ENCODE results near the gene IFI6.

The IFI6 gene

DNA sequence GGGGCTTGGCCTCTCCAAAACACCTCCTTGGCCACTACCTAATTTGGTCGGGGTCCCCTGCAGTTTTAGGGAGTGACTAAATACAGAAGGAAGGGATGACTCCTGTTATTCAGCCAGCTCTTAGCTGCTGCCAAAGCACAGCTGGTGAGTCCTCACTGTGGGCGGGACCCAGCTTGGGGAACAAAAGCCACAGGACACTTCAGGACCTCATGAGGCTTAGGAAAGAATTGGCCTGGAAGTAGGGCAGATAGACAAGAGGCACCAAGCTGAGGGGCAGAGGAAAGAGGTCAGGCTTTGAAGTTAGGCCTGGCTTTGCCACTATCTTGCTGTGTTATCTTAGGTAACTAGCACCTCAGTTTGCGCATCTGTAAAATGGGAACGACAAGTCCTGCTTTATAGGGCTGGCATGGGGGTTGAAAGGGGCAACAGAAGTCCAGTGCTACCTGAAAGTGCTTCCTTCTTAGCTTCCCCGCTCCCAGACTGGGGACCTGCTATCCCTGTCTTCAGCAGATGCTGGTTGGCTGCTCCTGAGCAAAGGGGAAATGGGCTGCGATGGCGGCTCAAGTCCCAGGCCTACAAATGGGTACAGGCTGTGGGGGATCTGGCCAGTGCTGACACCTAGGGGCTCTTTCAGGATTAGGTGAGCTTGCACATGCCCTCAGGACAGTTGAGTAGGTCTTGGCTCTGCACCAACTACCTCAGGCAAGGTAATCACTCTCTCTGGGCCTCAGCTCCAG is 15.7 kb downstream of the IFI6 start:
- no peak overlapping the region for H3K4me3 ChIP-seq (ENCODE audit: low read depth, low read length)
- TF ChIP-seq, protein P1, sequence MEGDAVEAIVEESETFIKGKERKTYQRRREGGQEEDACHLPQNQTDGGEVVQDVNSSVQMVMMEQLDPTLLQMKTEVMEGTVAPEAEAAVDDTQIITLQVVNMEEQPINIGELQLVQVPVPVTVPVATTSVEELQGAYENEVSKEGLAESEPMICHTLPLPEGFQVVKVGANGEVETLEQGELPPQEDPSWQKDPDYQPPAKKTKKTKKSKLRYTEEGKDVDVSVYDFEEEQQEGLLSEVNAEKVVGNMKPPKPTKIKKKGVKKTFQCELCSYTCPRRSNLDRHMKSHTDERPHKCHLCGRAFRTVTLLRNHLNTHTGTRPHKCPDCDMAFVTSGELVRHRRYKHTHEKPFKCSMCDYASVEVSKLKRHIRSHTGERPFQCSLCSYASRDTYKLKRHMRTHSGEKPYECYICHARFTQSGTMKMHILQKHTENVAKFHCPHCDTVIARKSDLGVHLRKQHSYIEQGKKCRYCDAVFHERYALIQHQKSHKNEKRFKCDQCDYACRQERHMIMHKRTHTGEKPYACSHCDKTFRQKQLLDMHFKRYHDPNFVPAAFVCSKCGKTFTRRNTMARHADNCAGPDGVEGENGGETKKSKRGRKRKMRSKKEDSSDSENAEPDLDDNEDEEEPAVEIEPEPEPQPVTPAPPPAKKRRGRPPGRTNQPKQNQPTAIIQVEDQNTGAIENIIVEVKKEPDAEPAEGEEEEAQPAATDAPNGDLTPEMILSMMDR (IDR thresholded peaks at IDR 0.05; ENCODE audit: borderline replicate concordance, insufficient read depth, low read depth, low read length), result peak; percentile 26; the same call in 1 of the 2 replicates

DNA sequence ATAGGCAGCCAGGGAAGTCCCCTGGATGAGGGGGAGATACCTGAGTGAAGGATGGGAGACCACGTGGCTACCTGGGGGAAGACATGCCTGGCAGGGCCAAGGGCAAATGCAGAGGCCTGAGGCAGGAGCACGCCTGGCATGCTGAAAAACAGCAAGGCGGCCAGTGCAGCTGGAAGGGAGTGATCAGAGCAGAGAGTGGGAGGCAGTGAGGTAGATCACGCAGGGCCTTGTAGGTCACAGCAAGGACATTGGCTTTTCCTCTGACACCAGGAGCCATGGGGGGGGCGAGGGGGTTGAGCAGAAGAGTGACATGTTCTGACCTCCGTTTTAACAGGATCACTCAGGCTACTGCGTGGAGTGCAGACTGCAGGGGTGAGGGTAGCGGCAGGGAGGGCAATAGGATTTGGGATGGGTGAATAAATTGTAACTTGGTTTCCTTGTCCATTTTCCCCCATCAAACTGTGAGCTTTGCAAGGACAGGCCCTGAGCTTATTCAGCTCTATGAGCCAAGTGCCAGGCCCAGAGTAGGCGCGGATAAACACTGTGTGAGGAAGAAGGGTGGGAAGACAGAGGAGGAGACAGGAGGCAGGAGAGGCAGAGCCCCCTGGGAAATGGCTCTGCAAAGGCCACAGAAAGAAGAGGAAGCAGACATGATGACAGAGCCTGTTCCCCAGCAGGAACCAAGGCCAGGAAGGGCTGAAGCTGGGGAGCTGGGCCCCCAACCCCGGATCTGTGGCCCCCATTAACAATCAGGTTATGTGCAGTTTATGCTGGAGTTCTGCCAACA is 16.6 kb downstream of the IFI6 start:
- TF ChIP-seq, protein P1 (IDR thresholded peaks at IDR 0.05; ENCODE audit: borderline replicate concordance, insufficient read depth, low read depth, low read length), result no peak

DNA sequence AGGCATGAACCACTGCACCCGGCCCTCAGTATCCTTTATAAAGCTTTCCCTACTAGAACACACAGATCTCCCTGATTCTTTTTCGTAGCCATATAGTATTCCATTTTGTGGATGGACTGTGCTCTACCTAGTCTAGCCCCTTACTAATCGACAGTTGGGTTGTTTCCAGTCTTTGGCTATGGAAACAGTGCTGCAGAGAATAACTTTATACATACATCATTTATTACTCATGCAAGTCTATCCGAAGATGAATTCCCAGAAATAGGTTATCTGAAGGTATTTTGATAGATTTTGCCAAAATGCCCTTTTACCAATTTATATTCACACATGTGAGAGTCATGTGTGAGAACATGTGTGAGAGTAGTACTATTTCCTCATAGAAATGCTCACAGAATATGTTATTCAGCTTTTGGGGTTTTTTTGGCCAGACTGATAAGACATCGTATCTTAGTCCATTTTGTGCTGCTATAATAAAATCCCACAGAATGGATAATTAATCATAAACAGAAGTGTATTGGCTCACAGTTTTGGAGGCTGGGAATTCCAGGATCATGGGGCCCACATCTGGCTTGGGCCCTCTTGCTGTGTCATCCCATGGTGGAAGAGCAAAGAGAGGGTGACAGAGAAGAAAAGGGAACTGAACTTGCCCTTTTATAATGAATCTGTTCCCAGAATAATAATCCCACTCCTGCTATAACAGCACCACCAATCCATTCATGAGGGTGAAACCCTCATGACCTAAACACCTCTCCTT is 19.7 kb downstream of the IFI6 start:
- H3K4me3 ChIP-seq (ENCODE audit: low read depth, low read length), result no peak overlapping the region
- TF ChIP-seq, protein P1 (IDR thresholded peaks at IDR 0.05; ENCODE audit: borderline replicate concordance, insufficient read depth, low read depth, low read length), result no peak

More for the DNA sequence above, 16.6 kb downstream of the IFI6 start:
- no peak overlapping the region for H3K4me3 ChIP-seq (ENCODE audit: low read depth, low read length)

DNA sequence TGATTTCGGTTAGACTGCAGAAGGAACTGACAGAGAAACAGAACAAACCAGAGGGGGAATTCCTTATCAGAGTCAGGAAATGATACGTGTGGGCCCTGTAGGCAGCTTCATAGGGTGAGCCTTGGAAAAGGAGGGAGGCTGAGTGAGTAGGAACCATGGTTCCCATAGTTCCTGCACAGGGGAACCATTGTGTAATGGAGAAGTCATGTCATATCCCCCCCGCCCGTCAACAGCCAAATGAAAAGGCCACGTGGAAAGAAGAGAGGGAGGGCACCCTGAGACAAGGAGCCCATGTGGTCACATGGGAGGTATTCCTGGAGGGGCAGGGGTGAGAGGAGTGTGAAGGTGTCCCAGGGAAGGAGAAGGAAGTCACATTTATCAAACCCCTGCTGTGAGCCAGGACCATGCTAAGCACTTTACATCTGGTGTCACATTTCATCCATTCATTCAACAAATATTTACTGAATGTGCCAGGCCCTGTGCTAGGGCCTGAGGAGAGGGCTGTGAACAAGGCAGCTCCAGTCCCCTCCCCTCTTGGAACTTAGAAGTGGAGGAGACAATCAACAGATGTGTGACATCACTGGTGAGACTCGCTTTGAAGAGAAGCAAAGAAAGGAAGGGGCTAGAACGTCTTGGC is 21.3 kb downstream of the IFI6 start:
- TF ChIP-seq, protein P1 (IDR thresholded peaks at IDR 0.05; ENCODE audit: borderline replicate concordance, insufficient read depth, low read depth, low read length), result no peak
- no peak overlapping the region for H3K4me3 ChIP-seq (ENCODE audit: low read depth, low read length)

DNA sequence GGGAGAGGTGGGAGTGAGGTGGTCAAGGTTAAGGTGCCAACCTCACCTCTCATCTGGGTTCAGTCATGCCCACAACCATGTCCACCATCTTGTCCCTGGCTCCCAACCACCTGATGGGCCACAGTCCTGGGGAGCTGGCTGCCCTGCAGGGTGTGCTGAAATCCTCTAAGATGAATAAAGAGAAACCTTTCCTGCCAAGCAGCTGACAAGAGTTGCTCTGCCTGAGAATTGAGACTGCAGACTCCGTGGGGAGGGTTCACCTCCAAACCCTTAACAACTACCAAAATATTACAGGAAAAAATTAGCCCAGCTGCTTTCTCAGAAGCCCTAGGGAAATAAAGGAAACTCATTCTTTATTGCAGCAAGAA is 21.8 kb downstream of the IFI6 start:
- no peak overlapping the region for H3K4me3 ChIP-seq (ENCODE audit: low read depth, low read length)
- TF ChIP-seq, protein P1 (IDR thresholded peaks at IDR 0.05; ENCODE audit: borderline replicate concordance, insufficient read depth, low read depth, low read length), result no peak

DNA sequence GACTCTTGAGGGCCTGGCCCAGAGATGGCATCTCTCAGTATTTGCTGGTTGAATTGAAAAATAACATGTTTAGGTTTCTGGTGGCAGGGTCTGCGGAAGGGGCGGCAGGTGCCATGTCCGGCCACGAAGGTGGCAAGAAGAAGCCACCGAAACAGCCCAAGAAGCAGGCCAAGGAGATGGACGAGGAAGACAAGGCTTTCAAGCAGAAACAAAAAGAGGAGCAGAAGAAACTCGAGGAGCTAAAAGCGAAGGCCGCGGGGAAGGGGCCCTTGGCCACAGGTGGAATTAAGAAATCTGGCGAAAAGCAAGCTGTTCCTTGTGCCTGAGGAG is 22.7 kb downstream of the IFI6 start:
- TF ChIP-seq, protein P1 (IDR thresholded peaks at IDR 0.05; ENCODE audit: borderline replicate concordance, insufficient read depth, low read depth, low read length), result no peak
- H3K4me3 ChIP-seq (ENCODE audit: low read depth, low read length), result no peak overlapping the region

Measured in GM12875 (cell line).